GM12872 (cell line): Measurements from ENCODE around the gene IFIT1B.

Experiments
- TF ChIP-seq, protein P1 (sequence below): IDR thresholded peaks from 3 replicates; pipeline ENCODE4 v1.5.1; 2011; ENCODE audit warnings: low read depth, mild to moderate bottlenecking, low read length, moderate library complexity; ENCODE audit not compliant: insufficient read depth

Gene IFIT1B

DNA sequence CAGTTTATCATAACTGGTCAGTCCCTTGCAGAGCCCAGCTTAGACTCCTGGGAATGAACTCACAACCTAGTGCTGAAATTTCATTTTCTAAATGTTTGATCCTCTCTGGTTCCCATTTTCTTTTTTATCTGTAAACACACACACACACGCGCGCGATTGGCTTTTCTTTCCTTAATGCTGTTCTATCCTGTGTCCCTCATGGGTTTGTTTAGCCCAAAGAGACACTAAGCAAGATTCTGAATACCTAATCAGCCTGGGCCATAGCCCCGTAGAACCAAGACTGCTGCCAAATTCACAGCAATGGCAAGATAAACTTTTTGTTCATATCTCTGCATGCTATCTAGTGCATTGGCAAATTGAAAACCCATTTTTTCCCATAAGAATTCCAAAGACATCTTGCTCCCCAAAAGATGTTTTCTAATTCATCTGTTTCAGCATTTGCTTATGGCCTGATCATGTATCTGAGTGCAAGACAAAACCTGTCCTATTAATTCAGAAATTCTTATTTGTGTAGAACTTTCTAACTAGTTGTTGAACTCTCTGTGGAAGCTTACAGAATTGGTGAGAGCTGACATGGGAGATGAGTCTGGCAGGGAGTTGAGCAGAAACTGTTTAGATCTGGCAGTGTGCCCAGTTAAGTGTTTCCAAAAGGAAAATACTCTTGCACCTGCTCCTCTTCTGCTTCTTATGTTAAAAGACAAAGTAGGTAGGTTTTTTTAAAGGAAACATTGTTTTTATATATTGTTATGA, 12.8 kb downstream of the IFIT1B start:
- TF ChIP-seq, protein P1, sequence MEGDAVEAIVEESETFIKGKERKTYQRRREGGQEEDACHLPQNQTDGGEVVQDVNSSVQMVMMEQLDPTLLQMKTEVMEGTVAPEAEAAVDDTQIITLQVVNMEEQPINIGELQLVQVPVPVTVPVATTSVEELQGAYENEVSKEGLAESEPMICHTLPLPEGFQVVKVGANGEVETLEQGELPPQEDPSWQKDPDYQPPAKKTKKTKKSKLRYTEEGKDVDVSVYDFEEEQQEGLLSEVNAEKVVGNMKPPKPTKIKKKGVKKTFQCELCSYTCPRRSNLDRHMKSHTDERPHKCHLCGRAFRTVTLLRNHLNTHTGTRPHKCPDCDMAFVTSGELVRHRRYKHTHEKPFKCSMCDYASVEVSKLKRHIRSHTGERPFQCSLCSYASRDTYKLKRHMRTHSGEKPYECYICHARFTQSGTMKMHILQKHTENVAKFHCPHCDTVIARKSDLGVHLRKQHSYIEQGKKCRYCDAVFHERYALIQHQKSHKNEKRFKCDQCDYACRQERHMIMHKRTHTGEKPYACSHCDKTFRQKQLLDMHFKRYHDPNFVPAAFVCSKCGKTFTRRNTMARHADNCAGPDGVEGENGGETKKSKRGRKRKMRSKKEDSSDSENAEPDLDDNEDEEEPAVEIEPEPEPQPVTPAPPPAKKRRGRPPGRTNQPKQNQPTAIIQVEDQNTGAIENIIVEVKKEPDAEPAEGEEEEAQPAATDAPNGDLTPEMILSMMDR = no peak

DNA sequence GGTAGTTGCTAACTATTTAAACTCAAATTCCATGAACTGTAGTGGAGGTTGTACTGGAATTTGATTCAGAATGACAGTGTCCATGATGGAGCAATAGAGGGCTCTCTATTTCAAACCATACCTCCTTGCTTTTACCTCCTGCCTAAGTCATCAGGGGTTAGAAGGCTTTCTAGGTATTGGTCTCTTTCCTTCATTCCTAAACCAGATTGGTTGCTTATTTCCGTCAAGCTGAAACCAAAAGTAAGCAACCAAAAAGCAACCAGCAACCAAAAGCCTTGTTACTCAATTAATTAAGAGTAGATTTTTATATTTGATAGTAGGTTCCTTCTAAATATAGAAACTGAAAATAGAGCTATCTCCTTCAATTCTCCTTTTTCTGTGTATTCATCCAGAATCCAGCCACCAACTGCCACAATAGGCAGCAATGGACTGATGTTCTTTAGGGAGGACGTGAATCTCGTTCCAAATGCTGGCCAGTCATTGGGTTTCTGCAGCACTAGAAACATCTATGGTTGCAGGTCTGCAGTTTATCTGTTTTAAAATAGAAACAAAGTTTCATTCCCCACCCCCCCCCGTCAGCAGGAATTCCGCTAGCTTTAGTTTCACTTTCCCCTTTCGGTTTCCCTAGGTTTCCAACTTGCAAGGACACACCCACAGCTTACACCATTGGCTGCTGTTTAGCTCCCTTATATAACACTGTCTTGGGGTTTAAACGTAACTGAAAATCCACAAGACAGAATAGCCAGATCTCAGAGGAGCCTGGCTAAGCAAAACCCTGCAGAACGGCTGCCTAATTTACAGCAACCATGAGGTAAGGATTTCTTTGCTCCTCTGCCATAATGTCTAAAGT, 14.3 kb downstream of the IFIT1B start, which contains the start of gene IFIT1:
Gene IFIT1 (plus strand): TSS at position 717 of the 850 bp plus-strand sequence. CDS start 90 bp downstream, at position 807.
- TF ChIP-seq, protein P1 = no peak

DNA sequence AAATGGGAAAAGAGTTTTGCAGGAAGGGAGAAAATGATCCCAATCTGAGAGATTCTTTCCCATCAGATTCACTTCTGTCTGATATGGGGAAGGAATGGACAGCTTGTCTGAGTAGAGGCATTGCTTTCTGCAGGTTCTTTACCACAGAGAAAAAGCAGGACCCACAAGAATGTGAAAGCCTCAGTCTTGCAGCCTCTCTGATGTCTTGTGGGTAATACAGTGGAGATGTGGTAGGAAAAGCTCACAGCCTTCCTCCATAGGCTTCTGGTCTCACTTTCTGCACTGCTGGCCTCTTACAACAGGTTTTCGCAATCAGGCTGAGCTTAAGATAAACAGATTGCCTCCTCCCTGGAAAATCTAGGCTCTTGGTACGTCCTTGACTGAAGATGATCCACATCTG, 15.1 kb downstream of the IFIT1B start:
- TF ChIP-seq, protein P1 = no peak

DNA sequence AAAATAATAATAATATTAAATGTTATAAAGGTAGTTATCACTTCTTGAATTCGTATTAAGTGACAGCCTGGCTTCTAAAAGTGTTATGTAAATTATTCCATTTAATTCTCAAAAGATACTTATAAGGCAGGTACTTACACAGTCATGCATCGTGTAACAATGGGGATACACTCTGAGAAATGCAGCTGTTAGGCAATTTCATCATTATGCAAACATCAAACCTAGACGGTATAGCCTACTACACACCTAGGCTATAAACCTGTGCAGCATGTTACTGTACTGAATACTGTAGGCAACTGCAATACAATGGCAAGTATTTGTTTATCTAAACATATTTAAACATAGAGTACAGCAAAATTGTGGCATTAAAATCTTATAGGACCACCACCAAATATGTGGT, 16.0 kb downstream of the IFIT1B start:
- TF ChIP-seq, protein P1 = no peak

DNA sequence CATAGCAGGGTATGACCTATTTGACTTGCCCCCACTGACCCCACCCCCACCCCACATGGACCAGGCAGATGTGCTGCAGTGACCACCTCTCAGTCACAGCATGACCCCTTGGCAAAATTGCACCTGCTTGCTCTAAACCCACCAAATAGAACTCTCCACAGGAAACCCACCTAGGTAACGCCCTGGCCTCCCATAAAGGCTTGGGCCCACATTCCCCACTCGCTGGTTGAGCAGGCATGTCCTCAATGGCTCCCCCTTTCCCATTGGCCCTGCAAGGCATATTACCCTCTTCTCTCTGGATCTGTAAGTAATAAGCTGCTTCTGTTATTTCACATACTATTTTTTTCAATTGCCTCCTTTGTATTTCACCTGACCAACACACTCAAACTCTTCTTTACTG, 17.3 kb downstream of the IFIT1B start:
- TF ChIP-seq, protein P1 = no peak

DNA sequence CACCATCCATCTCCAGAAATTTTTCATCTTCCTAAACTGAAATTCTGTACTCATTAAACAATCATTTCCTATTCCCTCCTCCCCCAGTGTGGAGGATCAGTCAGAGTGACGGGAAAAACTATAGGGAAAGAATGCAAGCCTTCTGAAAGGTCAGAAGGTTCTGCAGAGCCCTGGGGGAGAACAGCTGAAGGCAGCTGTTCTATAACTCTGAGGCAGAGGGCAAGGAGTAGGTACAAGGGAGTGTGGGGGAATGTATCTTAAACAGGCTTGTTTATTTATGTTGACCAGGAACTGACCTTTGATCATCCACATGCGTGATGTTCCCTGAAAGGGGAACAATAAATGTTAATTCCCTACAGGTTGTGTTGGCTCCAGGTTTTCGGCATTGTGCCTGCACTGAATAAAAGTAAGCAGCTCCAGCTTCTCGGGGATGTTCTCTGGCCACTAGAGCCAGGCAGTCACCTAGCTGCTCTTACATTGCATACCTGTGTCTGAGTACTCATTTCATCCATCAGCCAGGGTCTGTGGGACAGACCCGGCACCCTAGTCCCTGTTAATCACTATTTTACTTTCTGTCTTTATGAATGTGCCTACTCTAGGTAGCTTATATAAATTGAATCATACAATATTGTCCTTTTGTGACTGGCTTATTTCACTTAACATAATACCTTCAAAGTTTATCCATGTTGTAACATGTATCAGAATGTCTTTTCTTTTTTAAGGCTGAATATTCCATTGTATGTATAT, 20.3 kb downstream of the IFIT1B start:
- TF ChIP-seq, protein P1 = no peak

DNA sequence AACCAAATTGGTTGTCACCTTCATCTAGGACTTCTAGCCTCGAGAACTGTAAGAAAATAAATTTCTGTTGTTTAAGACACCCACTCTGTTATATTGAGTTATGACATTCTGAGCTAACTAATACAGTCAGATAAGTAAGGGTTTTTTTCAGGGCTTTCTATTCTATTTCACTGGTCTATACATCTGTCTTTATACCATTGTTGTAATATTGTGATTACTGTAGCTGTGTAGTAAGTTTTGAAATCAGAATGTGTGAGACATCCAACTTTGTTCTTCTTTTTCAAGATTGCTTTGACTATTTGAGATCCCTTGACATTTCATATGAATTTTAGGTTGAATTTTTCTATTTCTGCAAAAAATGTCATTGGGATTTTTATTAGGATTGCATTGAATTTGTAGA, 22.1 kb downstream of the IFIT1B start:
- TF ChIP-seq, protein P1 = no peak
